A673 (cell line): Measurements from ENCODE around the gene SLC26A6. TPM values are rescaled to one million over a fixed set of nuclear protein-coding genes. Genes with fewer than 3 reads are reported as not detected.
A peak's percentile ranks its signal among the peaks of the same experiment; 100 is the strongest.

Experiments
- BruUV-seq: library from RNA; stranded (reverse); fragments of 400-500 nt; replicated peaks from 2 replicates; lab custom pipeline; 2021; lab: Mats Ljungman, UMichigan
- CTCF ChIA-PET: fragments of 300-600 bp; sonication (Branson Sonifier 250); formaldehyde crosslinking; loops from one replicate; lab custom pipeline; 2022; ENCODE audit warnings: antibody characterized with exemption; lab: Charles Lee
- POLR2A ChIA-PET: fragments of 300-600 bp; sonication (Branson Sonifier 250); formaldehyde crosslinking; loops from one replicate; lab custom pipeline; 2022; ENCODE audit warnings: antibody characterized with exemption; ENCODE audit not compliant: low non-redundant PET; lab: Charles Lee
- DNase-seq: peaks from one replicate; pipeline ENCODE4 v3.0.0-alpha.2; 2015; ENCODE audit warnings: low spot score
- H3K27ac ChIP-seq: fragments of 200-600 bp; sonication (generic); 2 replicates; pipeline ENCODE4 v1.5.1; 2016; ENCODE audit warnings: mixed run types, low read depth, mild to moderate bottlenecking, mixed read lengths, antibody characterized with exemption, low read length; ENCODE audit not compliant: poor library complexity, severe bottlenecking
- H3K27me3 ChIP-seq: fragments of 200-600 bp; sonication (generic); replicated peaks from 2 replicates; pipeline ENCODE4 v1.6.1; 2017; ENCODE audit warnings: mixed run types, low read depth, mild to moderate bottlenecking, mixed read lengths, antibody characterized with exemption, low read length; ENCODE audit not compliant: insufficient read depth, poor library complexity
- H3K36me3 ChIP-seq: fragments of 200-600 bp; sonication (generic); 2 replicates; pipeline ENCODE4 v1.6.1; 2016; ENCODE audit warnings: mixed run types, mild to moderate bottlenecking, mixed read lengths, antibody characterized with exemption, low read length; ENCODE audit not compliant: insufficient read depth, poor library complexity, severe bottlenecking
- H3K4me1 ChIP-seq: fragments of 200-600 bp; sonication (generic); 2 replicates; pipeline ENCODE4 v1.6.1; 2017; ENCODE audit warnings: mixed run types, mild to moderate bottlenecking, mixed read lengths, antibody characterized with exemption, low read length; ENCODE audit not compliant: insufficient read depth, poor library complexity, severe bottlenecking
- H3K4me3 ChIP-seq: fragments of 200-600 bp; sonication (generic); 2 replicates; pipeline ENCODE4 v1.5.1; 2016; ENCODE audit warnings: low read depth, mixed run types, mild to moderate bottlenecking, mixed read lengths, low read length; ENCODE audit not compliant: poor library complexity, severe bottlenecking
- H3K9me3 ChIP-seq: fragments of 200-600 bp; sonication (generic); 2 replicates; pipeline ENCODE4 v1.6.1; 2016; ENCODE audit warnings: mixed run types, low read depth, mild to moderate bottlenecking, mixed read lengths, antibody characterized with exemption, low read length; ENCODE audit not compliant: poor library complexity, severe bottlenecking
- CTCF ChIP-seq: fragments of 300-800, 200-600 bp; sonication (generic); conservative IDR thresholded peaks from 2 replicates; pipeline ENCODE4 v1.5.1; 2017; ENCODE audit warnings: low read depth, mild to moderate bottlenecking, antibody characterized with exemption, low read length, moderate library complexity, mixed read lengths
- EZH2 ChIP-seq: fragments of 200-600 bp; sonication (generic); IDR thresholded peaks from 2 replicates; pipeline ENCODE4 v1.6.1; 2017; ENCODE audit warnings: borderline replicate concordance, low read depth, mild to moderate bottlenecking, mixed read lengths, antibody characterized with exemption, low read length; ENCODE audit not compliant: poor library complexity, severe bottlenecking
- intact Hi-C: fragments of 100-400 bp; cut with micrococcal nuclease; formaldehyde crosslinking; loops from one replicate; pipeline ENCODE4 v1.10.0; 2022; ENCODE audit not compliant: unreplicated experiment
- total RNA-seq: library from RNA; stranded (reverse); gene quantifications from 2 replicates; pipeline ENCODE4 v1.2.3, GENCODE V29; 2021

SLC26A6 gene
- total RNA-seq, 1 experiment from 2014 or later: 12.6 TPM

GRCh38 chr3:48594417-48595049, 40.7 kb downstream of the SLC26A6 start:
- no peaks in the 10 kb centered on the region for H3K36me3 ChIP-seq
- peak overlapping the region; percentile 42 for H3K4me3 ChIP-seq
- H3K4me1 ChIP-seq: peaks cover 24% of the 10 kb centered on the region

DNA sequence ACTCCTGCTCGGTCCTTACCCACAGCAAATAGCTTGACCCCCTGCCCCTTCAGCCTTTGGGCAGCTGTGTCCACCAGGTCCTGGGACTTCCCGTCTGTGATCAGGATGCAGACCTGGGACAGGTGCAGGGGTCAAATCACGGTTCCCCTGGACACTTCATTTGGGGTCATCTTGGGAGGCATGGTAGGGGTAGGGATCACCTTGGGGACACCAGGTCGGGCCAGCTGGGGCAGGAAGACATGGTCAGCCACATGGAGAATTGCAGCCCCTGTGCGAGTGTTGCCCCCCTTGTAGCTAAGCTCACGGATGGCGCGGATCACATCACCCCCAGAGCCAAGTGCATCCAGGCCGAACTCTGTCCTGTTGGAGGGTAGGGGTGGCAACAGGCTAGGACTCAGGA, 41.9 kb downstream of the SLC26A6 start:
- no peak for TF ChIP-seq CTCF
- TF ChIP-seq EZH2: no peak
- DNase-seq: no peak
- Histone ChIP-seq H3K36me3 (no peaks in the 10 kb centered on the region), H3K4me3 (no peak overlapping the region), H3K4me1 (peaks cover 16% of the 10 kb centered on the region), H3K27me3 (no peaks in the 10 kb centered on the region), H3K9me3 (no peaks in the 10 kb centered on the region), H3K27ac (no peak overlapping the region)
- CTCF ChIA-PET: no interaction called here
- no TSS peak for BruUV-seq
- intact Hi-C loops: no loop called here
- POLR2A ChIA-PET: no interaction called here

More at GRCh38 chr3:48594417-48595049, 40.7 kb downstream of the SLC26A6 start:
- TF ChIP-seq EZH2 (no peak), CTCF (no peak)
- DNase-seq: no peak
- intact Hi-C loops: no loop called here
- BruUV-seq: TSS peak; percentile 64
- H3K9me3 ChIP-seq: no peaks in the 10 kb centered on the region
- POLR2A ChIA-PET: no interaction called here
- H3K27ac ChIP-seq: no peak overlapping the region
- H3K27me3 ChIP-seq: no peaks in the 10 kb centered on the region
- CTCF ChIA-PET: no interaction called here

- no peak for DNase-seq
- POLR2A ChIA-PET: no interaction called here
- TF ChIP-seq CTCF (no peak), EZH2 (no peak)
- no peaks in the 10 kb centered on the region for H3K36me3 ChIP-seq
- no peaks in the 10 kb centered on the region for H3K9me3 ChIP-seq
- no peak overlapping the region for H3K4me3 ChIP-seq
- no peak overlapping the region for H3K27ac ChIP-seq
- intact Hi-C loops: no loop called here
- no peaks in the 10 kb centered on the region for H3K27me3 ChIP-seq
- no TSS peak for BruUV-seq
- H3K4me1 ChIP-seq: peaks cover 12% of the 10 kb centered on the region
- CTCF ChIA-PET: no interaction called here
Measured at GRCh38 chr3:48592519-48593087, 42.7 kb downstream of the SLC26A6 start.
